WTC11 (cell line): ENCODE measurements around the gene GIPC2. TPM values are rescaled to one million over a fixed set of nuclear protein-coding genes. Genes with fewer than 3 reads are reported as not detected.

Experiments used
- ATAC-seq: fragments of 200-7000 bp; cut with Tn5 transposase; 2 replicates; pipeline ENCODE4 v1.10.0; 2021; ENCODE audit warnings: mild to moderate bottlenecking, moderate library complexity
- CTCF ChIA-PET: fragments of 300-600 bp; sonication (Branson Sonifier 250); formaldehyde crosslinking; loops from one replicate; lab custom pipeline; 2021; ENCODE audit warnings: antibody characterized with exemption; lab: Charles Lee
- POLR2A ChIA-PET: fragments of 350-600 bp; sonication (Branson Sonifier 250); formaldehyde crosslinking; loops from one replicate; lab custom pipeline; 2021; ENCODE audit warnings: antibody characterized with exemption; lab: Charles Lee
- DNase-seq: peaks from one replicate; pipeline ENCODE4 v3.0.0; 2021; ENCODE audit warnings: low spot score
- H3K27ac Mint-ChIP-seq: 2 replicates; pipeline ENCODE4 v1.8.0; 2021; ENCODE audit warnings: mixed read lengths
- H3K27me3 Mint-ChIP-seq: 2 replicates; pipeline ENCODE4 v1.8.0; 2021; ENCODE audit warnings: low read depth, mild to moderate bottlenecking, moderate library complexity, mixed read lengths
- H3K36me3 Mint-ChIP-seq: 2 replicates; pipeline ENCODE4 v1.8.0; 2021; ENCODE audit warnings: mixed read lengths
- H3K4me1 Mint-ChIP-seq: 2 replicates; pipeline ENCODE4 v1.8.0; 2022; ENCODE audit warnings: mixed read lengths
- H3K4me3 Mint-ChIP-seq: 2 replicates; pipeline ENCODE4 v1.8.0; 2021; ENCODE audit warnings: mild to moderate bottlenecking, moderate library complexity, mixed read lengths
- H3K9me3 Mint-ChIP-seq: 2 replicates; pipeline ENCODE4 v1.8.0; 2021; ENCODE audit warnings: mixed read lengths
- CTCF ChIP-seq: fragments of 200-600 bp; IDR thresholded peaks from 2 replicates; pipeline ENCODE4 v1.8.0; 2022; ENCODE audit warnings: antibody characterized with exemption
- ETV6 ChIP-seq: sonication (generic); formaldehyde crosslinking; IDR thresholded peaks from 2 replicates; pipeline ENCODE4 v1.8.1; 2022; ENCODE audit warnings: mild to moderate bottlenecking, missing genetic modification reagents
- FOXP4 ChIP-seq: sonication (generic); formaldehyde crosslinking; IDR thresholded peaks from 2 replicates; pipeline ENCODE4 v1.8.0; 2022; ENCODE audit warnings: mild to moderate bottlenecking, missing genetic modification reagents
- HMGA2 ChIP-seq: fragments of 250-450 bp; sonication (Bioruptor Pico); IDR thresholded peaks from 2 replicates; pipeline ENCODE4 v1.4.0; 2021; ENCODE audit warnings: mild to moderate bottlenecking, moderate library complexity
- JUN ChIP-seq: sonication (generic); formaldehyde crosslinking; IDR thresholded peaks from 2 replicates; pipeline ENCODE4 v1.8.0; 2023; ENCODE audit warnings: mild to moderate bottlenecking, missing genetic modification reagents
- NR1H2 ChIP-seq: sonication (generic); formaldehyde crosslinking; IDR thresholded peaks from 2 replicates; pipeline ENCODE4 v1.9.0; 2021; ENCODE audit warnings: mild to moderate bottlenecking, moderate library complexity, missing genetic modification reagents
- NR2C2 ChIP-seq: sonication (generic); formaldehyde crosslinking; IDR thresholded peaks from 2 replicates; pipeline ENCODE4 v1.8.0; 2022; ENCODE audit warnings: mild to moderate bottlenecking, missing genetic modification reagents
- SMAD4 ChIP-seq: sonication (generic); formaldehyde crosslinking; IDR thresholded peaks from 2 replicates; pipeline ENCODE4 v1.8.0; 2022; ENCODE audit warnings: mild to moderate bottlenecking, missing genetic modification reagents
- TCF7 ChIP-seq: sonication (generic); formaldehyde crosslinking; IDR thresholded peaks from 2 replicates; pipeline ENCODE4 v1.8.0; 2022; ENCODE audit warnings: mild to moderate bottlenecking, low read depth, missing genetic modification reagents, moderate library complexity
- ZBTB21 ChIP-seq: sonication (generic); formaldehyde crosslinking; IDR thresholded peaks from 2 replicates; pipeline ENCODE4 v1.8.1; 2023; ENCODE audit warnings: mild to moderate bottlenecking, missing genetic modification reagents, borderline replicate concordance
- ZBTB43 ChIP-seq: sonication (generic); formaldehyde crosslinking; IDR thresholded peaks from 2 replicates; pipeline ENCODE4 v1.8.1; 2023; ENCODE audit warnings: mild to moderate bottlenecking, missing genetic modification reagents
- ZNF232 ChIP-seq: sonication (generic); formaldehyde crosslinking; IDR thresholded peaks from 2 replicates; pipeline ENCODE4 v1.8.0; 2022; ENCODE audit warnings: mild to moderate bottlenecking, missing genetic modification reagents
- ZNF317 ChIP-seq: sonication (generic); formaldehyde crosslinking; IDR thresholded peaks from 2 replicates; pipeline ENCODE4 v1.8.1; 2023; ENCODE audit warnings: low read depth, mild to moderate bottlenecking, moderate library complexity, missing genetic modification reagents, borderline replicate concordance
- ZNF423 ChIP-seq: fragments of 250-450 bp; sonication (Bioruptor Pico); IDR thresholded peaks from 2 replicates; pipeline ENCODE4 v2.1.2; 2022; ENCODE audit warnings: mild to moderate bottlenecking, moderate library complexity
- total RNA-seq: library from RNA; stranded (reverse); gene quantifications from 3 replicates; pipeline ENCODE4 v1.2.3, GENCODE V29; 2021
- TF ChIP-seq, protein P1 (sequence below): fragments of 250-450 bp; sonication (Bioruptor Pico); IDR thresholded peaks from 2 replicates; pipeline ENCODE4 v1.9.0; 2021; ENCODE audit warnings: mild to moderate bottlenecking, borderline replicate concordance
- TF ChIP-seq, protein P2 (sequence below): fragments of 250-450 bp; sonication (Bioruptor Pico); IDR thresholded peaks from 2 replicates; pipeline ENCODE4 v1.9.0; 2021; ENCODE audit warnings: mild to moderate bottlenecking
- TF ChIP-seq, protein P3 (sequence below): fragments of 250-450 bp; sonication (Bioruptor Pico); IDR thresholded peaks from 2 replicates; pipeline ENCODE4 v2.1.2; 2022; ENCODE audit warnings: mild to moderate bottlenecking, moderate library complexity

Gene GIPC2
- total RNA-seq, 1 experiment from 2014 or later: 0.83 TPM

DNA sequence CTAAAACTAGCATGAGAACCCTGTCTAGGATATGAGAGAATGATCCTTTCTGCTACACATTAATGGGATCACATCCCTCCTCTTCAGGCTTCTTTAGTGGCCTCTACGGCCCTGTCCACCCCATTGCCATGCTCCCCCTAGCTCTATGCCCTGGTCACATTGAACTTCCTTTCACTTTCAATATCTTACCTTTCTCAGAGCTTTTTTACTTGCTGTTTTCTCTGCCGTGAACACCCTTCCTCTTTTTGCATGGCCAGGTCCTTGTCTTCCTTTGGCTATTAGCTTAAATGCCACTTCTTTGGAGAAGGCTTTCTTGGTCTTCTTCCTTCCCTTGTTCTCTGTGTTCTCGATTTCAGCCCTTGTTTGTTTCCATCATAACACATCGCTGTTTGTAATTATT lies 97.4 kb downstream of the GIPC2 start:
- Mint-ChIP-seq H3K36me3 (no peaks in the 10 kb centered on the region), H3K27ac (no peak overlapping the region), H3K4me3 (no peak overlapping the region), H3K9me3 (no peaks in the 10 kb centered on the region), H3K4me1 (no peaks in the 10 kb centered on the region), H3K27me3 (peaks cover 23% of the 10 kb centered on the region)
- ChIA-PET CTCF (interaction anchor here (1.3 to 1.4 kb wide), 3 partner anchors 12 to 466 kb away, joined by 4 read pairs; no protein-coding TSS in a partner anchor), POLR2A (no interaction called here)
- ATAC-seq: no peak
- DNase-seq: no peak
- TF ChIP-seq ZNF317 (CRISPR knock-in tag) (no peak), NR1H2 (CRISPR knock-in tag) (no peak), ZBTB43 (CRISPR knock-in tag) (no peak), ETV6 (CRISPR knock-in tag) (no peak), ZNF423 (no peak), HMGA2 (CRISPR knock-in tag) (no peak), FOXP4 (CRISPR knock-in tag) (no peak), JUN (CRISPR knock-in tag) (no peak), ZBTB21 (CRISPR knock-in tag) (no peak), SMAD4 (CRISPR knock-in tag) (no peak), ZNF232 (CRISPR knock-in tag) (no peak), TCF7 (no peak), CTCF (no peak), NR2C2 (CRISPR knock-in tag) (no peak)
- TF ChIP-seq, protein P1, sequence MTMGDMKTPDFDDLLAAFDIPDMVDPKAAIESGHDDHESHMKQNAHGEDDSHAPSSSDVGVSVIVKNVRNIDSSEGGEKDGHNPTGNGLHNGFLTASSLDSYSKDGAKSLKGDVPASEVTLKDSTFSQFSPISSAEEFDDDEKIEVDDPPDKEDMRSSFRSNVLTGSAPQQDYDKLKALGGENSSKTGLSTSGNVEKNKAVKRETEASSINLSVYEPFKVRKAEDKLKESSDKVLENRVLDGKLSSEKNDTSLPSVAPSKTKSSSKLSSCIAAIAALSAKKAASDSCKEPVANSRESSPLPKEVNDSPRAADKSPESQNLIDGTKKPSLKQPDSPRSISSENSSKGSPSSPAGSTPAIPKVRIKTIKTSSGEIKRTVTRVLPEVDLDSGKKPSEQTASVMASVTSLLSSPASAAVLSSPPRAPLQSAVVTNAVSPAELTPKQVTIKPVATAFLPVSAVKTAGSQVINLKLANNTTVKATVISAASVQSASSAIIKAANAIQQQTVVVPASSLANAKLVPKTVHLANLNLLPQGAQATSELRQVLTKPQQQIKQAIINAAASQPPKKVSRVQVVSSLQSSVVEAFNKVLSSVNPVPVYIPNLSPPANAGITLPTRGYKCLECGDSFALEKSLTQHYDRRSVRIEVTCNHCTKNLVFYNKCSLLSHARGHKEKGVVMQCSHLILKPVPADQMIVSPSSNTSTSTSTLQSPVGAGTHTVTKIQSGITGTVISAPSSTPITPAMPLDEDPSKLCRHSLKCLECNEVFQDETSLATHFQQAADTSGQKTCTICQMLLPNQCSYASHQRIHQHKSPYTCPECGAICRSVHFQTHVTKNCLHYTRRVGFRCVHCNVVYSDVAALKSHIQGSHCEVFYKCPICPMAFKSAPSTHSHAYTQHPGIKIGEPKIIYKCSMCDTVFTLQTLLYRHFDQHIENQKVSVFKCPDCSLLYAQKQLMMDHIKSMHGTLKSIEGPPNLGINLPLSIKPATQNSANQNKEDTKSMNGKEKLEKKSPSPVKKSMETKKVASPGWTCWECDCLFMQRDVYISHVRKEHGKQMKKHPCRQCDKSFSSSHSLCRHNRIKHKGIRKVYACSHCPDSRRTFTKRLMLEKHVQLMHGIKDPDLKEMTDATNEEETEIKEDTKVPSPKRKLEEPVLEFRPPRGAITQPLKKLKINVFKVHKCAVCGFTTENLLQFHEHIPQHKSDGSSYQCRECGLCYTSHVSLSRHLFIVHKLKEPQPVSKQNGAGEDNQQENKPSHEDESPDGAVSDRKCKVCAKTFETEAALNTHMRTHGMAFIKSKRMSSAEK (CRISPR knock-in tag): no peak
- TF ChIP-seq, protein P2, sequence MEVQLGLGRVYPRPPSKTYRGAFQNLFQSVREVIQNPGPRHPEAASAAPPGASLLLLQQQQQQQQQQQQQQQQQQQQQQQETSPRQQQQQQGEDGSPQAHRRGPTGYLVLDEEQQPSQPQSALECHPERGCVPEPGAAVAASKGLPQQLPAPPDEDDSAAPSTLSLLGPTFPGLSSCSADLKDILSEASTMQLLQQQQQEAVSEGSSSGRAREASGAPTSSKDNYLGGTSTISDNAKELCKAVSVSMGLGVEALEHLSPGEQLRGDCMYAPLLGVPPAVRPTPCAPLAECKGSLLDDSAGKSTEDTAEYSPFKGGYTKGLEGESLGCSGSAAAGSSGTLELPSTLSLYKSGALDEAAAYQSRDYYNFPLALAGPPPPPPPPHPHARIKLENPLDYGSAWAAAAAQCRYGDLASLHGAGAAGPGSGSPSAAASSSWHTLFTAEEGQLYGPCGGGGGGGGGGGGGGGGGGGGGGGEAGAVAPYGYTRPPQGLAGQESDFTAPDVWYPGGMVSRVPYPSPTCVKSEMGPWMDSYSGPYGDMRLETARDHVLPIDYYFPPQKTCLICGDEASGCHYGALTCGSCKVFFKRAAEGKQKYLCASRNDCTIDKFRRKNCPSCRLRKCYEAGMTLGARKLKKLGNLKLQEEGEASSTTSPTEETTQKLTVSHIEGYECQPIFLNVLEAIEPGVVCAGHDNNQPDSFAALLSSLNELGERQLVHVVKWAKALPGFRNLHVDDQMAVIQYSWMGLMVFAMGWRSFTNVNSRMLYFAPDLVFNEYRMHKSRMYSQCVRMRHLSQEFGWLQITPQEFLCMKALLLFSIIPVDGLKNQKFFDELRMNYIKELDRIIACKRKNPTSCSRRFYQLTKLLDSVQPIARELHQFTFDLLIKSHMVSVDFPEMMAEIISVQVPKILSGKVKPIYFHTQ: no peak
- TF ChIP-seq, protein P3, sequence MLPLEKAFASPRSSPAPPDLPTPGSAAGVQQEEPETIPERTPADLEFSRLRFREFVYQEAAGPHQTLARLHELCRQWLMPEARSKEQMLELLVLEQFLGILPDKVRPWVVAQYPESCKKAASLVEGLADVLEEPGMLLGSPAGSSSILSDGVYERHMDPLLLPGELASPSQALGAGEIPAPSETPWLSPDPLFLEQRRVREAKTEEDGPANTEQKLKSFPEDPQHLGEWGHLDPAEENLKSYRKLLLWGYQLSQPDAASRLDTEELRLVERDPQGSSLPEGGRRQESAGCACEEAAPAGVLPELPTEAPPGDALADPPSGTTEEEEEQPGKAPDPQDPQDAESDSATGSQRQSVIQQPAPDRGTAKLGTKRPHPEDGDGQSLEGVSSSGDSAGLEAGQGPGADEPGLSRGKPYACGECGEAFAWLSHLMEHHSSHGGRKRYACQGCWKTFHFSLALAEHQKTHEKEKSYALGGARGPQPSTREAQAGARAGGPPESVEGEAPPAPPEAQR (CRISPR knock-in tag): no peak
